Stimulated activated CD4-positive, alpha-beta T cell treated with anti-CD3 and anti-CD28 coated beads, Interleukin-15, amount 100 ng/mL, for 1 hour (primary cell): ENCODE results near the gene CNOT9.

Experiments
- DNase-seq, 2 donors: peaks; one replicate each; pipeline ENCODE4 v3.0.0-alpha.2; 2020; ENCODE audit warnings: low read depth in 1 of 2, low spot score in 1 of 2

The CNOT9 gene

GRCh38 chr2:218577482-218578220, 9.0 kb downstream of the CNOT9 start:
- DNase-seq = no peak

GRCh38 chr2:218578272-218578877, 9.7 kb downstream of the CNOT9 start:
- DNase-seq = no peak

- DNase-seq = no peak
Measured at GRCh38 chr2:218582076-218582475, 13.4 kb downstream of the CNOT9 start.

DNA sequence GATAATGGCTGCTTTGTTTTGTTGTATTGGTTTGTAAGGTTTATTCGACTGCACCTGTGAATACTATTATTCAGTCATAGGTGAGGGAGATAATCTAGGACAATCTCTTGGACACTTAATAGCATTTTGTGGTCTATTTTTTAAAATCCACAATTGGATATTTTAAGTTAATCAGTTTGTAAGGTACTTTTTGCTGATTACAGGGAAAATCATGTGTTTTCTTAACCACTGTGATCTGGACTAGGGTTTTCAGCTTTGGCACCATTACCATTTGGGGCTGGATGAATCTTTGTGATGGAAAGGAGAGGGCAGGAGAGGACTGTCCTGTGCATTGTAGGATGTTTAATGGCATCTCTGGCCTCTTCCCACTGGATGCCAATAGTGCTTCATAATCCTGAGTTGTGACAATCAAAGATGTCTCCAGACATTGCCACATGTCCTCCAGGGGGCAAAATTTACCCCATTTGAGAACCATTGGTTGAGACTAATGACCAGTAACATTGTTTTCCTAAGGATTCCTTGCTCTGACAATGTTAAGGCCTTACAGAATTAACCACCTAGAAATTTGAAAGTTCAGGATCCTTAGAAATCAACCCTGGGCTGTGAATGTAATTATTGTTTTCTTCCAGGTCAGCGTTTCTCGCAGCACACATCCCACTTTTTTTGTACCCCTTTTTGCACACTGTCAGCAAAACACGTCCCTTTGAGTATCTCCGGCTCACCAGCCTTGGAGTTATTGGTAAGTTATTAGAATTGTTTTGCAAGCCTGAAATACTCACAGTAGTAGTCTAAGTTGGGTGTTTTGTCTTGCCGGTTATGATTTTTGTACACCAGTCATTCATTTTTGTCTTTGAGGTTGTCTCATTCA, 15.6 kb downstream of the CNOT9 start:
- DNase-seq = no peak

DNA sequence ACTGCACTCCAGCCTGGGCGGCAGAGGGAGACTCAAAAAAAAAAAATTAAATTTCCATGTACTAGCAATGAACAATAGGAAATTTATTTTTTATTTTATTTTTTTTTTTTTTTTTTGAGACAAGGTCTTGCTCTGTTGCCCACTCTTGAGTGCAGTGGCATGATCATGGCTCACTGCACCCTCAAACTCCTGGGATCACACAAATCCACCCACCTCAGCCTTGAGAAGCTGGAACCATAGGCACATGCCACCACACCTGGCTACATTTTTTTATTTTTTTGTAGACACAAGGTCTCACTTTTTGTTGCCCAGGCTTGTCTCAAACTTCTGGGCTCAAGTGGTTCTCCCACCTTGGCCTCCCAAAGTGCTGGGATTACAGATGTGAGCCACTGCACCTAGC, 16.9 kb downstream of the CNOT9 start:
- DNase-seq = no peak

GRCh38 chr2:218605432-218605831, 36.8 kb downstream of the CNOT9 start:
- DNase-seq = no peak

- DNase-seq = no peak
Measured at GRCh38 chr2:218607436-218608115, 38.9 kb downstream of the CNOT9 start, which contains the start of gene PLCD4. Gene PLCD4 (plus strand): TSS chr2:218607899. CDS start chr2:218615740, 7,841 bp downstream.

GRCh38 chr2:218615868-218616315, 47.3 kb downstream of the CNOT9 start:
- no peak for DNase-seq

GRCh38 chr2:218618102-218618860, 49.6 kb downstream of the CNOT9 start:
- no peak for DNase-seq

DNA sequence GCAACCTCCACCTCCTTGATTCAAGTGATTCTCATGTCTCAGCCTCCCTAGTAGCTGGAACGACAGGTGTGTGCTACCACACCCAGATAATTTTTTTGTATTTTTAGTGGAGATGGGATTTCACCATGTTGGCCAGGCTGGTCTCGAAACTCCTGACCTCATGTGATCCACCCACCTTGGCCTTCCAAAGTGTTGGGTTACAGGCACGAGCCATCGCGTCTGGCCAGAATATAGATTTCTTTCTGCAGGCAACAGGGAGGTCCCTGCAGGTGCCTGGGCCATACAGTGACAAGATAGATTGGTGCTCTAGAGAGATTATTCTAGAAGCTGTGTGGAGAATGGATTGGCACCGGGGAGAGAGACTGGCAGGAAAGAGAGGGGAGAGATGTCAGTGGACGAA, 52.4 kb downstream of the CNOT9 start:
- DNase-seq = no peak

DNA sequence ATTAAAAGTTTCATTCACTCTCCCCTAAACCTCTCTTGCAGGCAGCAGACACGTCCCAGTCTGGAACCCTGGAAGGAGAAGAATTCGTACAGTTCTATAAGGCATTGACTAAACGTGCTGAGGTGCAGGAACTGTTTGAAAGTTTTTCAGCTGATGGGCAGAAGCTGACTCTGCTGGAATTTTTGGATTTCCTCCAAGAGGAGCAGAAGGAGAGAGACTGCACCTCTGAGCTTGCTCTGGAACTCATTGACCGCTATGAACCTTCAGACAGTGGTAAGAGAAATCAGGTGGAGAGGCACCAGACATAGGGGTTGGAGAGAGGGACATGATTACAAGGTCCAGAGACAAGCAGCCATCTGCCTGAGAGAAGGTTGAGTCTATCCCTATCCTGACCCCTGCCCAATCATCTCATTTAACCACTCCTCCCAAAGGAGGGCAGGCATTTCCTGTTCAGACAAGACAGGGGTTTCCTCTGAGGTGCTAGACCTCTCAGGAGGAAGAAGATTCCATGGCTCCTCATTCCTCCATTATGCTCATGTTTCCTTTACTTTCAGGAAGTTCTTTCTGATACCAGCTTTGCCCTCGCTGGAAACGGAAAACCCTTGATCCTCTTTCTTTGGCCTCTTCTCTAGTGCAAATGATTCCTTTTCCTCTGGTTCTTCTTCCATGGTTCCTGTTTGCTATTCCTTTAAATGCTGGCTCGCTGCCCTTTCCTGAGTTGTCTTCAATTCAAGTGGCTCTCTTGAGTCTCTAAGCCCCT, 54.1 kb downstream of the CNOT9 start:
- DNase-seq = no peak

DNA sequence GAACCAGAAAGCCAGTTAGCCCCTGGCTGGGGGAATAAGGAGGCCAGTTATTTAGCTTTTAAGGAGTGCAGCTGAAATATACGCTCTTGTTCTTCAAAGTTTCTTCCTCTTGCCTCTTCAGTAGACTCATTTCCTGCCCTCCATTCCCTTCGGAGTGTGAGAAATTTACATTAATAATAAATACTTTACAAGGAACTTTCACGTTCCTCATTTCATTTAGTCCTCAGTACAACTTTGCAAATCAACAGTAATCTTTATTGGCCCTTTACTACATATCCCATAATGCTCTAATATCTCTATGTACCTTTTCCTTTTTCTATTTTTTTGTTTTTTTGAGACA, 54.7 kb downstream of the CNOT9 start:
- no peak for DNase-seq

- no peak for DNase-seq
Measured at GRCh38 chr2:218626369-218626768, 57.7 kb downstream of the CNOT9 start.

DNA sequence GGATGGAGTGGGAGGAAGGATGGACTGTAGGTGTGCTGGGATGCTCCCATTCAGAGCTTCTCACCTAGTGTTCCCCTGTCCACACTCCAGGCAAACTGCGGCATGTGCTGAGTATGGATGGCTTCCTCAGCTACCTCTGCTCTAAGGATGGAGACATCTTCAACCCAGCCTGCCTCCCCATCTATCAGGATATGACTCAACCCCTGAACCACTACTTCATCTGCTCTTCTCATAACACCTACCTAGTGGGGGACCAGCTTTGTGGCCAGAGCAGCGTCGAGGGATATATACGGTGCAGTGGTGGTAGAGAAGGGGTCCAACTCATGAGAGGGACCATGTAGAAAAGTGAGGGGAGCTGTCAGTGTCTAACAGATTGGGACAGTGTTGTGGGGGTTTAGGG, 59.3 kb downstream of the CNOT9 start:
- no peak for DNase-seq

- DNase-seq = no peak
Measured at GRCh38 chr2:218631837-218632236, 63.2 kb downstream of the CNOT9 start.

DNA sequence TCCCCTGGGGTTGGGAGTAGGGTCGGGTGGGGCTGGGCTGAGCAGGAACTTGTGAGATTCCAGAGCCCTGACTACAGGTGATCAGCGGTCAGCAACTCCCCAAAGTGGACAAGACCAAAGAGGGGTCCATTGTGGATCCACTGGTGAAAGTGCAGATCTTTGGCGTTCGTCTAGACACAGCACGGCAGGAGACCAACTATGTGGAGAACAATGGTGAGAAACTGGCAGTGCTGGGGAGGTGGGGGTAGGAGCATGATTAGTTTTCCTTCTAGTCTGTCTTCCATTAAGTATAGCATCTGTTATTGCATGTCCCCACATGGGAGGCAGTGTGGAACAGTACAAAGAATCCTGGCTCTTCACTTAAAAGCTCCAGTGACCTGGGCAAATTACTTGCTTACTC, 67.1 kb downstream of the CNOT9 start:
- no peak for DNase-seq

DNA sequence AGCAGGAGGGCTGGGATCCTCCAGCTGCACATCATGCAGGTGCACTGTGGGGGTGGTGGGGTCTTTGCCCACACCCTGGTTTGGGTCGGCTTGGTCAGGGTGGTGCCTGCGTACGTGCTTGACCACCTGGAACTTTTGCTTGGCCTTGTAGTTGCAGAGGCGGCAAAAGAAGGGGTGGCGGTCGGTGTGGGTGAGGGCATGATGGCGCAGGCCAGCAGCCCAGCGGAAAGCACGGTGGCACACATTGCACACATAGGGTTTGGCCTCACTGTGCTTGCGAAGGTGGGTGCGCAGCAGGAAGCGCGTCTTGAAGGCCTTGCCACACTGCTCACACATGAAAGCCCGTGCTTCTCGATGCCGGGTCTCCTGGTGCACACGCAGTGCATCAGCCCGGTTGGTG, 69.7 kb downstream of the CNOT9 start:
- no peak for DNase-seq

GRCh38 chr2:218642121-218642656, 73.5 kb downstream of the CNOT9 start:
- DNase-seq = no peak

GRCh38 chr2:218642786-218643185, 74.1 kb downstream of the CNOT9 start:
- no peak for DNase-seq
